WI38 (cell line): ENCODE results near the gene ASMT.
"Not testable (repeated sequence)": the region's sequence is repeated elsewhere in the genome, so short reads cannot be mapped to it uniquely, and the experiment has no call there.

Experiments used
- H3K4me3 ChIP-seq: 2 replicates; pipeline ENCODE4 v1.5.1; 2011; ENCODE audit warnings: low read depth, mild to moderate bottlenecking, control low read depth, low read length
- CTCF ChIP-seq: IDR thresholded peaks from 2 replicates; pipeline ENCODE4 v1.5.1; 2012; ENCODE audit warnings: low read depth, mild to moderate bottlenecking, control low read depth, low read length

Gene ASMT

GRCh38 chrX:1681439-1681838, 66.6 kb downstream of the ASMT start:
- no peak for TF ChIP-seq CTCF
- H3K4me3 ChIP-seq, result no peak overlapping the region

GRCh38 chrX:1681856-1682255, 67.0 kb downstream of the ASMT start:
- not testable (repeated sequence) for H3K4me3 ChIP-seq

GRCh38 chrX:1682501-1682900, 67.6 kb downstream of the ASMT start:
- H3K4me3 ChIP-seq, result not testable (repeated sequence)

GRCh38 chrX:1684883-1685282, 70.0 kb downstream of the ASMT start:
- not testable (repeated sequence) for H3K4me3 ChIP-seq

- not testable (repeated sequence) for H3K4me3 ChIP-seq
These were observed 70.6 kb downstream of the ASMT start for GRCh38 chrX:1685444-1685880.

GRCh38 chrX:1686642-1687041, 71.8 kb downstream of the ASMT start:
- no peak for TF ChIP-seq CTCF
- H3K4me3 ChIP-seq, result no peak overlapping the region
